Stimulated activated CD4-positive, alpha-beta T cell treated with anti-CD3 and anti-CD28 coated beads, Interleukin-2, amount 100 ng/mL, for 48 hours (primary cell): Measurements from ENCODE around the gene PLD1.

Experiments
- DNase-seq, 2 donors: peaks; one replicate each; pipeline ENCODE4 v3.0.0-alpha.2; 2020

Gene PLD1

GRCh38 chr3:171813897-171814460 lies 3.7 kb upstream of the PLD1 start:
- DNase-seq, result no peak

GRCh38 chr3:171813278-171813896 lies 3.1 kb upstream of the PLD1 start:
- DNase-seq, result no peak

GRCh38 chr3:171812811-171813210 lies 2.5 kb upstream of the PLD1 start:
- DNase-seq, result no peak

GRCh38 chr3:171811913-171812335 lies 1.6 kb upstream of the PLD1 start:
- DNase-seq, result no peak

GRCh38 chr3:171811295-171811912 lies 1.1 kb upstream of the PLD1 start:
- DNase-seq, result no peak

- DNase-seq, result no peak
Measured at GRCh38 chr3:171810629-171811294, 479 bp upstream of the PLD1 start.

GRCh38 chr3:171809611-171809860 lies 747 bp downstream of the PLD1 start:
- DNase-seq, result no peak

GRCh38 chr3:171807806-171808205 lies 2.5 kb downstream of the PLD1 start:
- DNase-seq, result no peak

- DNase-seq, result no peak
Measured at GRCh38 chr3:171807129-171807675, 3.1 kb downstream of the PLD1 start.

GRCh38 chr3:171806200-171807128 lies 3.8 kb downstream of the PLD1 start:
- no peak for DNase-seq

- DNase-seq, result no peak
Measured at GRCh38 chr3:171805687-171806086, 4.6 kb downstream of the PLD1 start.

- no peak for DNase-seq
Measured at GRCh38 chr3:171804618-171805389, 5.5 kb downstream of the PLD1 start.

- DNase-seq, result no peak
Measured at GRCh38 chr3:171803044-171803443, 7.2 kb downstream of the PLD1 start.

GRCh38 chr3:171802590-171802956 lies 7.7 kb downstream of the PLD1 start:
- DNase-seq, result no peak

GRCh38 chr3:171801738-171802589 lies 8.3 kb downstream of the PLD1 start:
- DNase-seq, result no peak

GRCh38 chr3:171799501-171799900 lies 10.8 kb downstream of the PLD1 start:
- DNase-seq, result no peak

GRCh38 chr3:171797873-171798272 lies 12.4 kb downstream of the PLD1 start:
- no peak for DNase-seq

GRCh38 chr3:171797265-171797679 lies 13.0 kb downstream of the PLD1 start:
- no peak for DNase-seq

- no peak for DNase-seq
Measured at GRCh38 chr3:171796625-171797264, 13.5 kb downstream of the PLD1 start.

GRCh38 chr3:171792531-171792930 lies 17.8 kb downstream of the PLD1 start:
- no peak for DNase-seq

- no peak for DNase-seq
Measured at GRCh38 chr3:171791692-171792076, 18.6 kb downstream of the PLD1 start.
